ENCODE results near the gene PRDM4.
"Not testable (repeated sequence)": the region's sequence is repeated elsewhere in the genome, so short reads cannot be mapped to it uniquely, and the experiment has no call there.

Gene PRDM4

GRCh38 chr12:107774349-107775029 lies 13.6 kb upstream of the PRDM4 start, which contains the start of gene ASCL4:
Gene ASCL4, plus strand, starts transcription at chr12:107774704. Its CDS starts 515 bp downstream, at chr12:107775219.
- DNase-seq (ENCODE audit: extremely low read depth in 1 of 2, low read depth in 1 of 2): no peak

GRCh38 chr12:107767466-107767865 lies 6.5 kb upstream of the PRDM4 start:
- DNase-seq (ENCODE audit: extremely low read depth in 1 of 2, low read depth in 1 of 2): no peak

- no peak for DNase-seq (ENCODE audit: extremely low read depth in 1 of 2, low read depth in 1 of 2)
These were observed 4.4 kb upstream of the PRDM4 start for GRCh38 chr12:107765316-107765715.

- DNase-seq (ENCODE audit: extremely low read depth in 1 of 2, low read depth in 1 of 2): no peak
These were observed 3.7 kb upstream of the PRDM4 start for GRCh38 chr12:107764626-107765025.

- no peak for DNase-seq (ENCODE audit: extremely low read depth in 1 of 2, low read depth in 1 of 2)
These were observed 1.9 kb upstream of the PRDM4 start for GRCh38 chr12:107762874-107763273.

GRCh38 chr12:107761502-107761904 lies 566 bp upstream of the PRDM4 start:
- peak in 1 of 2 donors; percentile 3 for DNase-seq (ENCODE audit: extremely low read depth in 1 of 2, low read depth in 1 of 2)

- no peak for DNase-seq (ENCODE audit: extremely low read depth in 1 of 2, low read depth in 1 of 2)
These were observed 629 bp downstream of the PRDM4 start for GRCh38 chr12:107760207-107760808.

- DNase-seq (ENCODE audit: extremely low read depth in 1 of 2, low read depth in 1 of 2): no peak
These were observed 1.5 kb downstream of the PRDM4 start for GRCh38 chr12:107759410-107759809.

GRCh38 chr12:107749083-107749482 lies 11.9 kb downstream of the PRDM4 start:
- DNase-seq (ENCODE audit: extremely low read depth in 1 of 2, low read depth in 1 of 2): no peak

GRCh38 chr12:107748472-107748871 lies 12.5 kb downstream of the PRDM4 start:
- DNase-seq (ENCODE audit: extremely low read depth in 1 of 2, low read depth in 1 of 2): no peak

- DNase-seq (ENCODE audit: extremely low read depth in 1 of 2, low read depth in 1 of 2): no peak
These were observed 24.0 kb downstream of the PRDM4 start for GRCh38 chr12:107736914-107737313.

- DNase-seq (ENCODE audit: extremely low read depth in 1 of 2, low read depth in 1 of 2): no peak
These were observed 25.2 kb downstream of the PRDM4 start for GRCh38 chr12:107735763-107736162.

GRCh38 chr12:107734139-107734538 lies 26.8 kb downstream of the PRDM4 start:
- no peak for DNase-seq (ENCODE audit: extremely low read depth in 1 of 2, low read depth in 1 of 2)

- no peak for DNase-seq (ENCODE audit: extremely low read depth in 1 of 2, low read depth in 1 of 2)
These were observed 28.6 kb downstream of the PRDM4 start for GRCh38 chr12:107732365-107732764.

- DNase-seq (ENCODE audit: extremely low read depth in 1 of 2, low read depth in 1 of 2): no peak
These were observed 29.6 kb downstream of the PRDM4 start for GRCh38 chr12:107731366-107731765.

- no peak for DNase-seq (ENCODE audit: extremely low read depth in 1 of 2, low read depth in 1 of 2)
These were observed 30.2 kb downstream of the PRDM4 start for GRCh38 chr12:107730618-107731341.

- not testable (repeated sequence) for DNase-seq (ENCODE audit: extremely low read depth in 1 of 2, low read depth in 1 of 2)
These were observed 33.2 kb downstream of the PRDM4 start for GRCh38 chr12:107727742-107728141.

- DNase-seq (ENCODE audit: extremely low read depth in 1 of 2, low read depth in 1 of 2): not testable (repeated sequence)
These were observed 33.6 kb downstream of the PRDM4 start for GRCh38 chr12:107727327-107727726.

GRCh38 chr12:107718606-107719005 lies 42.3 kb downstream of the PRDM4 start:
- DNase-seq (ENCODE audit: extremely low read depth in 1 of 2, low read depth in 1 of 2): no peak

- DNase-seq (ENCODE audit: extremely low read depth in 1 of 2, low read depth in 1 of 2): no peak
These were observed 45.2 kb downstream of the PRDM4 start for GRCh38 chr12:107715780-107716179.

GRCh38 chr12:107705522-107705921 lies 55.4 kb downstream of the PRDM4 start:
- DNase-seq (ENCODE audit: extremely low read depth in 1 of 2, low read depth in 1 of 2): not testable (repeated sequence)

GRCh38 chr12:107704041-107704440 lies 56.9 kb downstream of the PRDM4 start:
- no peak for DNase-seq (ENCODE audit: extremely low read depth in 1 of 2, low read depth in 1 of 2)

Measured in activated CD8-positive, alpha-beta memory T cell treated with anti-CD3 and anti-CD28 coated beads for 1 hour (primary cell).